Brain microvascular endothelial cell (primary cell): ENCODE data around the gene BBS9.

Experiments
- DNase-seq: peaks from one replicate; pipeline ENCODE4 v3.0.0-alpha.2; 2020
- H3K27ac ChIP-seq: fragments of 250-450 bp; sonication (Bioruptor Pico); 2 replicates; pipeline ENCODE4 v1.5.1; 2020; ENCODE audit warnings: mild to moderate bottlenecking, moderate library complexity
- H3K27me3 ChIP-seq: fragments of 250-450 bp; sonication (Bioruptor Pico); replicated peaks from 2 replicates; pipeline ENCODE4 v1.5.1; 2020; ENCODE audit warnings: mild to moderate bottlenecking
- H3K36me3 ChIP-seq: fragments of 250-450 bp; sonication (Bioruptor Pico); replicated peaks from 2 replicates; pipeline ENCODE4 v1.5.1; 2020; ENCODE audit warnings: mild to moderate bottlenecking
- H3K4me3 ChIP-seq: 2 replicates; pipeline ENCODE4 v1.5.1; 2011; ENCODE audit warnings: low read depth, mild to moderate bottlenecking, control low read depth, low read length, moderate library complexity
- CTCF ChIP-seq: IDR thresholded peaks from 2 replicates; pipeline ENCODE4 v1.5.1; 2011; ENCODE audit warnings: low read depth, mild to moderate bottlenecking, moderate library complexity, low read length, control low read depth, inconsistent platforms; ENCODE audit errors: missing control alignments
- in situ Hi-C: cut with HindIII; loops from 2 replicates; pipeline ENCODE4 v1.10.0; 2017; ENCODE audit warnings: low sequenced_read_pairs, low pct_ligation_motif_present

The BBS9 gene

GRCh38 chr7:33578881-33579672 lies 449.7 kb downstream of the BBS9 start:
- in situ Hi-C loops, result no loop called here
- no peak for DNase-seq
- TF ChIP-seq CTCF, result no peak
- no peaks in the 10 kb centered on the region for H3K27me3 ChIP-seq
- no peak overlapping the region for H3K4me3 ChIP-seq
- H3K36me3 ChIP-seq, result no peaks in the 10 kb centered on the region
- no peak overlapping the region for H3K27ac ChIP-seq

GRCh38 chr7:33579673-33579960 lies 450.3 kb downstream of the BBS9 start:
- in situ Hi-C loops, result no loop called here
- DNase-seq, result no peak

GRCh38 chr7:33581236-33581635 lies 451.9 kb downstream of the BBS9 start:
- Histone ChIP-seq H3K27me3 (no peaks in the 10 kb centered on the region), H3K27ac (no peak overlapping the region), H3K4me3 (no peak overlapping the region), H3K36me3 (no peaks in the 10 kb centered on the region)
- DNase-seq, result no peak
- in situ Hi-C loops, result no loop called here
- no peak for TF ChIP-seq CTCF

More at GRCh38 chr7:33579673-33579960, 450.3 kb downstream of the BBS9 start:
- H3K36me3 ChIP-seq, result no peaks in the 10 kb centered on the region
- H3K27me3 ChIP-seq, result no peaks in the 10 kb centered on the region
- no peak overlapping the region for H3K27ac ChIP-seq
- H3K4me3 ChIP-seq, result no peak overlapping the region
- TF ChIP-seq CTCF, result no peak

- in situ Hi-C loops, result no loop called here
- DNase-seq, result no peak
- H3K27ac ChIP-seq, result no peak overlapping the region
- H3K4me3 ChIP-seq, result no peak overlapping the region
- TF ChIP-seq CTCF, result no peak
- H3K36me3 ChIP-seq, result no peaks in the 10 kb centered on the region
- no peaks in the 10 kb centered on the region for H3K27me3 ChIP-seq
Observed at GRCh38 chr7:33582104-33582503, 452.7 kb downstream of the BBS9 start.

- no peak for TF ChIP-seq CTCF
- Histone ChIP-seq H3K36me3 (no peaks in the 10 kb centered on the region), H3K27me3 (no peaks in the 10 kb centered on the region), H3K4me3 (no peak overlapping the region), H3K27ac (no peak overlapping the region)
- in situ Hi-C loops, result no loop called here
- no peak for DNase-seq
Observed at GRCh38 chr7:33582533-33582932, 453.2 kb downstream of the BBS9 start.

GRCh38 chr7:33589911-33590310 lies 460.5 kb downstream of the BBS9 start:
- no peak overlapping the region for H3K27ac ChIP-seq
- H3K4me3 ChIP-seq, result no peak overlapping the region
- in situ Hi-C loops, result no loop called here
- no peaks in the 10 kb centered on the region for H3K36me3 ChIP-seq
- TF ChIP-seq CTCF, result no peak
- no peak for DNase-seq
- H3K27me3 ChIP-seq, result no peaks in the 10 kb centered on the region
